ENCODE results near the gene S100A13. TPM values are rescaled to one million over a fixed set of nuclear protein-coding genes. Genes with fewer than 3 reads are reported as not detected.

S100A13 gene
- total RNA-seq, 4 donors from 2014 or later = 33.8 to 67.8 (median 45.5) TPM

- H3K36me3 ChIP-seq = peaks cover 0 to 5% (median 0%) of the 10 kb centered on the region in 4 donors
- peak overlapping the region; percentile 89 to 97 (median 92) for H3K27ac ChIP-seq
- in situ Hi-C loops (cut with MboI; ENCODE audit: low pct_ligation_motif_present in 1 of 4, low pct_unique_long_range_greater_than_20kb in 1 of 4, low sequenced_read_pairs in 3 of 4) = no loop called here
- H3K9me3 ChIP-seq = no peaks in the 10 kb centered on the region
- 32% methylated on average over 11 of the region's 11 CpGs; no CpG with 5 or more reads in 1 of the 2 donors for WGBS, 2 donors (ENCODE audit: low coverage in 1 of 2)
- no peak for DNase-seq
- intact Hi-C loops (cut with DNase I; ENCODE audit: low total_unique reads) = loop anchor here (5.0 kb wide), 1 partner anchor 35 kb away; no protein-coding TSS in a partner anchor
- H3K4me3 ChIP-seq = peak overlapping the region; percentile 53 to 69 (median 60)
- no peaks in the 10 kb centered on the region for H3K27me3 ChIP-seq
- TF ChIP-seq POLR2AphosphoS5 (IDR thresholded peaks at IDR 0.05) = no peak
- TF ChIP-seq CTCF (IDR thresholded peaks at IDR 0.05) = no peak
- TF ChIP-seq POLR2A (IDR thresholded peaks at IDR 0.05) = no peak
- no peak for TF ChIP-seq EP300 (IDR thresholded peaks at IDR 0.05; ENCODE audit: low read depth)
- peaks cover 40 to 85% (median 58%) of the 10 kb centered on the region in 4 donors for H3K4me1 ChIP-seq
Measured at GRCh38 chr1:153612111-153612754, 15.1 kb downstream of the S100A13 start.

DNA sequence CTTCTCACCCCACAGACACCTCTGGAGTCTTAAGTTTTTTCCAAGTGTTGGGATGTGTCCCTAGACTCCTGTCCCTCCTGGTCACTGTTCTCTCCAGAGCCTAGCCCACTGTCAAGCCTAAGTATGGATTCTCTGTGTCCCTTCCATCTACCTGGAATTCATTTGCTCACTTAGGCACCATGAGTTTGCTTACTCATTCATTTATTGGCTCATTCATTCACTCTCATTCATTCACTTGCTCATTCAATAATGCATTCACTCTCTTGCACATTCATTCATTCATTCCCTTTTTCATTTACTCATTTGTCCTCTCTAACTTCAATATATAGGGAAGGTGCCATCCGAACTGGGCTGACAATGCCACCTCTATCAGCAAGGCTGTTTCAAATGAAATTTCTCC is 15.9 kb downstream of the S100A13 start:
- TF ChIP-seq POLR2AphosphoS5 (IDR thresholded peaks at IDR 0.05) = no peak
- TF ChIP-seq POLR2A (IDR thresholded peaks at IDR 0.05) = no peak
- no peak for TF ChIP-seq CTCF (IDR thresholded peaks at IDR 0.05)
- no peak for TF ChIP-seq EP300 (IDR thresholded peaks at IDR 0.05; ENCODE audit: low read depth)
- no peak for DNase-seq
- WGBS, 2 donors (ENCODE audit: low coverage in 1 of 2) = 38 to 65% methylated on average over 1 of the region's 1 CpG
- H3K4me3 ChIP-seq = peak overlapping the region; percentile 53 to 69 (median 60)
- H3K27ac ChIP-seq = peak overlapping the region; percentile 89 to 97 (median 92)
- H3K36me3 ChIP-seq = peaks cover 0 to 11% (median 3%) of the 10 kb centered on the region in 4 donors
- peaks cover 31 to 77% (median 49%) of the 10 kb centered on the region in 4 donors for H3K4me1 ChIP-seq
- no peaks in the 10 kb centered on the region for H3K9me3 ChIP-seq
- in situ Hi-C loops (cut with MboI; ENCODE audit: low pct_ligation_motif_present in 1 of 4, low pct_unique_long_range_greater_than_20kb in 1 of 4, low sequenced_read_pairs in 3 of 4) (no loop called here), intact Hi-C loops (cut with DNase I; ENCODE audit: low total_unique reads) (loop anchor here (5.0 kb wide), 1 partner anchor 34 kb away; no protein-coding TSS in a partner anchor)
- no peaks in the 10 kb centered on the region for H3K27me3 ChIP-seq

- Histone ChIP-seq H3K27ac (peak overlapping the region; percentile 89 to 97 (median 92)), H3K36me3 (peaks cover 0 to 11% (median 3%) of the 10 kb centered on the region in 4 donors), H3K4me3 (peak overlapping the region in 3 of 4 donors; percentile 53 to 62 (median 57)), H3K9me3 (no peaks in the 10 kb centered on the region), H3K27me3 (no peaks in the 10 kb centered on the region), H3K4me1 (peaks cover 29 to 73% (median 47%) of the 10 kb centered on the region in 4 donors)
- no peak for TF ChIP-seq CTCF (IDR thresholded peaks at IDR 0.05)
- no peak for TF ChIP-seq POLR2AphosphoS5 (IDR thresholded peaks at IDR 0.05)
- TF ChIP-seq EP300 (IDR thresholded peaks at IDR 0.05; ENCODE audit: low read depth) = no peak
- TF ChIP-seq POLR2A (IDR thresholded peaks at IDR 0.05) = no peak
- intact Hi-C loops (cut with DNase I; ENCODE audit: low total_unique reads) = loop anchor here (5.0 kb wide), 1 partner anchor 34 kb away; no protein-coding TSS in a partner anchor
- no peak for DNase-seq
- 66% methylated on average over 7 of the region's 7 CpGs; no CpG with 5 or more reads in 1 of the 2 donors for WGBS, 2 donors (ENCODE audit: low coverage in 1 of 2)
- in situ Hi-C loops (cut with MboI; ENCODE audit: low pct_ligation_motif_present in 1 of 4, low pct_unique_long_range_greater_than_20kb in 1 of 4, low sequenced_read_pairs in 3 of 4) = no loop called here
Measured at GRCh38 chr1:153610811-153611301, 16.4 kb downstream of the S100A13 start.

DNA sequence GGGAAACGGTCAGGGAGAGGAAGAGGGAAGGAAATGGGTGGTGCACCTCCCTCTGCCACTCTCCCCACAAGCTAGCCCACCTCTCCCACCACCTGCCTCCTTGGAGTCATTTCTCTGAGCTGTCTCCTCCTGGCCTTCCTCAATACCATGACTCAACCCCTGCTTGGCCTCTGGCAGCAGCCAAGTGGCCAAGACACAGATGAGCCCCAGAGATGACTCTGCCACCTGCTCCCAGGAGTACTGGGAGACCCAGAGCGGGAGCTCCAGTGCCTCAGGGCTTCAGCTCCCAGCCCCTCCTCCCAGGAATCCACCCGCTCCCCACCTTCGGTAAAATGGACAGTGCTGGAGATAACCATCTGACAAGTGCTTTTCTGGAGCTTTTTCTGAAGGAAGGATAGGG is 17.0 kb downstream of the S100A13 start:
- DNase-seq = no peak
- TF ChIP-seq EP300 (IDR thresholded peaks at IDR 0.05; ENCODE audit: low read depth) = no peak
- no peak for TF ChIP-seq POLR2A (IDR thresholded peaks at IDR 0.05)
- TF ChIP-seq POLR2AphosphoS5 (IDR thresholded peaks at IDR 0.05) = no peak
- TF ChIP-seq CTCF (IDR thresholded peaks at IDR 0.05) = no peak
- intact Hi-C loops (cut with DNase I; ENCODE audit: low total_unique reads) = loop anchor here (5.0 kb wide), 1 partner anchor 33 kb away; no protein-coding TSS in a partner anchor
- peak overlapping the region; percentile 89 to 97 (median 92) for H3K27ac ChIP-seq
- peaks cover 29 to 68% (median 47%) of the 10 kb centered on the region in 4 donors for H3K4me1 ChIP-seq
- WGBS, 2 donors (ENCODE audit: low coverage in 1 of 2) = 64% methylated on average over 4 of the region's 4 CpGs; no CpG with 5 or more reads in 1 of the 2 donors
- in situ Hi-C loops (cut with MboI; ENCODE audit: low pct_ligation_motif_present in 1 of 4, low pct_unique_long_range_greater_than_20kb in 1 of 4, low sequenced_read_pairs in 3 of 4) = no loop called here
- no peaks in the 10 kb centered on the region for H3K9me3 ChIP-seq
- peaks cover 0 to 12% (median 3%) of the 10 kb centered on the region in 4 donors for H3K36me3 ChIP-seq
- H3K27me3 ChIP-seq = no peaks in the 10 kb centered on the region
- H3K4me3 ChIP-seq = peak overlapping the region in 1 of 4 donors; percentile 57
